DOHH2 (cell line): ENCODE measurements around the gene OSBPL2.

Source experiments
- EZH2phosphoT487 ChIP-seq: fragments of 200-600 bp; sonication (generic); IDR thresholded peaks from 2 replicates; pipeline ENCODE4 v1.6.1; 2017; ENCODE audit warnings: borderline replicate concordance, mild to moderate bottlenecking, antibody characterized with exemption, low read length, moderate library complexity, mixed read lengths
- TF ChIP-seq, protein P1 (sequence below): fragments of 200-600 bp; sonication (generic); IDR thresholded peaks from one replicate; pipeline ENCODE4 v1.5.1; 2014; ENCODE audit warnings: antibody characterized with exemption, mild to moderate bottlenecking, low read depth, low read length; ENCODE audit not compliant: poor library complexity, severe bottlenecking

DNA sequence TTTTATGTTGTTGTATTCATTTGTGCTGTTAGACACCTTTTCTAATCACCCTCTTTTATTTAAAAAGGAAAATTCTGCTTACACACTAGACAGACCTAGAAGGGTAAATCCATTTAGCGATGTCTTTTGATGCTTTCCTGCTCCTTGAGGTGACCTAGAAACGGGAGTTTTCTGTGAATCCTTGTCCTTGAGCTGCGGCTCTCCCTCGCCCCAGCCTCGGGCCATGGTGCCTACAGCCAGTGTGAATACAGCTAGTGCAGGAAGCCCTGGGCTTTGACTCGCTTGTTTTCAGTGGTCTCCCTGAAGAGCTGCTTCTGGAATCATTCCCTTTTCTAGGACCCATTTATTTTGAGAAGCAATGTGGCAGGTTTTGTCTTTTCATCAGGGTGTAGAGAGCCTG is 46.8 kb downstream of the OSBPL2 start:
- TF ChIP-seq, protein P1, sequence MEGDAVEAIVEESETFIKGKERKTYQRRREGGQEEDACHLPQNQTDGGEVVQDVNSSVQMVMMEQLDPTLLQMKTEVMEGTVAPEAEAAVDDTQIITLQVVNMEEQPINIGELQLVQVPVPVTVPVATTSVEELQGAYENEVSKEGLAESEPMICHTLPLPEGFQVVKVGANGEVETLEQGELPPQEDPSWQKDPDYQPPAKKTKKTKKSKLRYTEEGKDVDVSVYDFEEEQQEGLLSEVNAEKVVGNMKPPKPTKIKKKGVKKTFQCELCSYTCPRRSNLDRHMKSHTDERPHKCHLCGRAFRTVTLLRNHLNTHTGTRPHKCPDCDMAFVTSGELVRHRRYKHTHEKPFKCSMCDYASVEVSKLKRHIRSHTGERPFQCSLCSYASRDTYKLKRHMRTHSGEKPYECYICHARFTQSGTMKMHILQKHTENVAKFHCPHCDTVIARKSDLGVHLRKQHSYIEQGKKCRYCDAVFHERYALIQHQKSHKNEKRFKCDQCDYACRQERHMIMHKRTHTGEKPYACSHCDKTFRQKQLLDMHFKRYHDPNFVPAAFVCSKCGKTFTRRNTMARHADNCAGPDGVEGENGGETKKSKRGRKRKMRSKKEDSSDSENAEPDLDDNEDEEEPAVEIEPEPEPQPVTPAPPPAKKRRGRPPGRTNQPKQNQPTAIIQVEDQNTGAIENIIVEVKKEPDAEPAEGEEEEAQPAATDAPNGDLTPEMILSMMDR = no peak
- TF ChIP-seq EZH2phosphoT487 = no peak
